ENCODE results near the gene ILDR1.

Gene ILDR1

GRCh38 chr3:122033023-122033422 lies 11.0 kb upstream of the ILDR1 start:
- H3K4me3 ChIP-seq (ENCODE audit: low read depth, low read length), result no peak overlapping the region
- DNase-seq (ENCODE audit: low read depth), result no peak
- in situ Hi-C loops (cut with HindIII; ENCODE audit: low sequenced_read_pairs), result no loop called here
- TF ChIP-seq CTCF (IDR thresholded peaks at IDR 0.05; ENCODE audit: low read depth, low read length, missing control alignments), result no peak

GRCh38 chr3:122032531-122032930 lies 10.5 kb upstream of the ILDR1 start:
- no peak for TF ChIP-seq CTCF (IDR thresholded peaks at IDR 0.05; ENCODE audit: low read depth, low read length, missing control alignments)
- no peak for DNase-seq (ENCODE audit: low read depth)
- in situ Hi-C loops (cut with HindIII; ENCODE audit: low sequenced_read_pairs), result no loop called here
- no peak overlapping the region for H3K4me3 ChIP-seq (ENCODE audit: low read depth, low read length)

- DNase-seq (ENCODE audit: low read depth), result no peak
- TF ChIP-seq CTCF (IDR thresholded peaks at IDR 0.05; ENCODE audit: low read depth, low read length, missing control alignments), result no peak
- in situ Hi-C loops (cut with HindIII; ENCODE audit: low sequenced_read_pairs), result no loop called here
- H3K4me3 ChIP-seq (ENCODE audit: low read depth, low read length), result no peak overlapping the region
Measured at GRCh38 chr3:122031123-122031468, 9.0 kb upstream of the ILDR1 start.

GRCh38 chr3:122030381-122031122 lies 8.5 kb upstream of the ILDR1 start:
- no peak for DNase-seq (ENCODE audit: low read depth)
- no peak overlapping the region for H3K4me3 ChIP-seq (ENCODE audit: low read depth, low read length)
- no peak for TF ChIP-seq CTCF (IDR thresholded peaks at IDR 0.05; ENCODE audit: low read depth, low read length, missing control alignments)
- in situ Hi-C loops (cut with HindIII; ENCODE audit: low sequenced_read_pairs), result no loop called here

- in situ Hi-C loops (cut with HindIII; ENCODE audit: low sequenced_read_pairs), result no loop called here
- no peak for TF ChIP-seq CTCF (IDR thresholded peaks at IDR 0.05; ENCODE audit: low read depth, low read length, missing control alignments)
- no peak overlapping the region for H3K4me3 ChIP-seq (ENCODE audit: low read depth, low read length)
- no peak for DNase-seq (ENCODE audit: low read depth)
Measured at GRCh38 chr3:122025296-122025695, 3.2 kb upstream of the ILDR1 start.

- in situ Hi-C loops (cut with HindIII; ENCODE audit: low sequenced_read_pairs), result no loop called here
- DNase-seq (ENCODE audit: low read depth), result no peak
- no peak overlapping the region for H3K4me3 ChIP-seq (ENCODE audit: low read depth, low read length)
- no peak for TF ChIP-seq CTCF (IDR thresholded peaks at IDR 0.05; ENCODE audit: low read depth, low read length, missing control alignments)
Measured at GRCh38 chr3:122024800-122025199, 2.8 kb upstream of the ILDR1 start.
